Measurements from ENCODE around the gene TADA3.

The TADA3 gene

GRCh38 chr3:9806137-9806536 lies 13.9 kb upstream of the TADA3 start:
- FAIRE-seq (no peak), DNase-seq (ENCODE audit: insufficient read length, low spot score) (no peak)
- TF ChIP-seq PAX5 (IDR thresholded peaks at IDR 0.05; ENCODE audit: insufficient read depth, low read length, severe bottlenecking) (no peak), SPI1 (IDR thresholded peaks at IDR 0.05; ENCODE audit: low read depth, low read length) (no peak), POLR2AphosphoS5 (IDR thresholded peaks at IDR 0.05; ENCODE audit: low read depth, low read length) (no peak), POLR2A (IDR thresholded peaks at IDR 0.05; ENCODE audit: low read depth, low read length) (no peak), TAF1 (IDR thresholded peaks at IDR 0.05; ENCODE audit: low read depth, low read length) (no peak), POU2F2 (IDR thresholded peaks at IDR 0.05; ENCODE audit: low read depth, low read length) (no peak)

DNA sequence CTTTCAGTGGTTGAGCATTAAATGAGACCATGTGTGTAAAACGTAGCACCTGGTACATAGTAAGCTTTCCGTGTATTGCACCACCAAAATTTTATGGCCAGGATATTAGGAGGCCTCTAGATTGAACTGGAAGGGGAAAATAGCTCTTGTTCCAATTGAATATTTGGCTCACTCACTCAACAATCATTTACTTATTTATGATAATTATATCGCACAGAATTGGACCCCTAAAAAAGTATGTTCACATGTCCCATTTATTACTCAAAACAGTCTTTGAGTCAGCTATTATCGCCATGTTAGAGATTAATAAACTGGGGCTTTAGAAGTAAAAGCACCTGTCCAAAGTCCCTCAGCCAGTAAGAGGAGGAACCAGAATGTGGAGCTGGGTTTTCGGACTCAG lies 12.7 kb upstream of the TADA3 start:
- FAIRE-seq (no peak), DNase-seq (ENCODE audit: insufficient read length, low spot score) (no peak)
- TF ChIP-seq PAX5 (IDR thresholded peaks at IDR 0.05; ENCODE audit: insufficient read depth, low read length, severe bottlenecking) (no peak), TAF1 (IDR thresholded peaks at IDR 0.05; ENCODE audit: low read depth, low read length) (no peak), POLR2A (IDR thresholded peaks at IDR 0.05; ENCODE audit: low read depth, low read length) (no peak), POLR2AphosphoS5 (IDR thresholded peaks at IDR 0.05; ENCODE audit: low read depth, low read length) (no peak), SPI1 (IDR thresholded peaks at IDR 0.05; ENCODE audit: low read depth, low read length) (no peak), POU2F2 (IDR thresholded peaks at IDR 0.05; ENCODE audit: low read depth, low read length) (no peak)

- DNase-seq (ENCODE audit: insufficient read length, low spot score) (no peak), FAIRE-seq (no peak)
- TF ChIP-seq POLR2AphosphoS5 (IDR thresholded peaks at IDR 0.05; ENCODE audit: low read depth, low read length) (no peak), POU2F2 (IDR thresholded peaks at IDR 0.05; ENCODE audit: low read depth, low read length) (no peak), TAF1 (IDR thresholded peaks at IDR 0.05; ENCODE audit: low read depth, low read length) (no peak), PAX5 (IDR thresholded peaks at IDR 0.05; ENCODE audit: insufficient read depth, low read length, severe bottlenecking) (no peak), SPI1 (IDR thresholded peaks at IDR 0.05; ENCODE audit: low read depth, low read length) (no peak), POLR2A (IDR thresholded peaks at IDR 0.05; ENCODE audit: low read depth, low read length) (no peak)
Measured at GRCh38 chr3:9803494-9803893, 11.2 kb upstream of the TADA3 start.

DNA sequence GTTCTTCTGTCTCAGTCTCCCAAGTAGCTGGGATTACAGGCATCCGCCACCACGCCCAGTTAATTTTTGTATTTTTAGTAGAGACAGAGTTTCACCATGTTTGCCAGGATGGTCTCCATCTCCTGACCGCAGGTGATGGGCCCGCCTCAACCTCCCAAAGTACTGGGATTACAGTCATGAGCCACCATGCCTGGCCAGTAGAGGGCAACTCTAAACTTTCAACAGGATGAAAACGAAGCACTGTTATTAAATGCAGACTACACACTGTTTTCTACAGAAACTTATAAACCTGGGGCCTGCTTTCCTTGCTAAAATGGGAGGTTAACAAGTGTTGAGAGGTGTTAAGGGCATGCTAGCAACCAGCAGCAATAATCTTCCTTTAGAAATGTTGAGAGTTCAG lies 8.3 kb upstream of the TADA3 start:
- no peak for DNase-seq (ENCODE audit: insufficient read length, low spot score)
- no peak for TF ChIP-seq TAF1 (IDR thresholded peaks at IDR 0.05; ENCODE audit: low read depth, low read length)
- no peak for TF ChIP-seq POLR2AphosphoS5 (IDR thresholded peaks at IDR 0.05; ENCODE audit: low read depth, low read length)
- TF ChIP-seq SPI1 (IDR thresholded peaks at IDR 0.05; ENCODE audit: low read depth, low read length): no peak
- TF ChIP-seq POLR2A (IDR thresholded peaks at IDR 0.05; ENCODE audit: low read depth, low read length): no peak
- no peak for FAIRE-seq

DNA sequence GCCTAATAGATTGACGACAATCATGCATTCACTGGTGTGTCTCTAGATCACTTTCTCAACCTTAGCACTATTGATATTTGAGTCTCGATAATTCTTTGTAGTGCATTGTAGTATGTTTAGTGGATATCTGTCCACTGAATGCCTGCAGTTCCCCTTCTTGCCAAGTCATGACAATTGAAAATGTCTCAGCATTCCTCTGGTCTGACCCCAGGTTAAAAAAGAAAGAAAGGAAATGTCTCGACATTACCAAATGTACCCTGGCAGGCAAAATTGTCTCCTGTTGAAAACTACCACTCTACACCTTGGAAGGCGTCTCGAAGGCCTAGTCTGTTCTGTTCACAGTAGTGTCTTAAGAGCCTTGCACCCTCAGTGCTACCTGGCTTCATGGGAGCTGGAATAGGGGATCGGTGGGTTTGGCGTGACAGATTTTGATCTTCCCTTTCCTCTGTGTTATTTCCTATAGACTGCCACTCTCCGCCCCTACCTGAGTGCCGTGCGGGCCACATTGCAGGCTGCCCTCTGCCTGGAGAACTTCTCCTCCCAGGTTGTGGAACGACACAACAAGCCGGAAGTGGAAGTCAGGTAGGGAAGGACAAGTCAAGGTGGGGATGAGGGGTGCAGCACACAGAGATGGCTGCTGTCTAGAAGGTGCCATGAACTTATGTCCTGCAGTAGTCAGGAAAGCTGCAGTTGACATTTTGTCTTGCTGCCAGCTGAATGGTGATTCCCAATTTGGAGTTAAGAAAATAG lies 5.1 kb upstream of the TADA3 start:
- DNase-seq (ENCODE audit: insufficient read length, low spot score) (no peak), FAIRE-seq (no peak)
- no peak for TF ChIP-seq PAX5 (IDR thresholded peaks at IDR 0.05; ENCODE audit: insufficient read depth, low read length, severe bottlenecking)
- TF ChIP-seq POLR2A (IDR thresholded peaks at IDR 0.05; ENCODE audit: low read depth, low read length): no peak
- no peak for TF ChIP-seq SPI1 (IDR thresholded peaks at IDR 0.05; ENCODE audit: low read depth, low read length)
- no peak for TF ChIP-seq TAF1 (IDR thresholded peaks at IDR 0.05; ENCODE audit: low read depth, low read length)
- TF ChIP-seq POU2F2 (IDR thresholded peaks at IDR 0.05; ENCODE audit: low read depth, low read length): no peak
- TF ChIP-seq POLR2AphosphoS5 (IDR thresholded peaks at IDR 0.05; ENCODE audit: low read depth, low read length): no peak

GRCh38 chr3:9795207-9795606 lies 2.9 kb upstream of the TADA3 start:
- FAIRE-seq (no peak), DNase-seq (ENCODE audit: insufficient read length, low spot score) (no peak)
- TF ChIP-seq POLR2A (IDR thresholded peaks at IDR 0.05; ENCODE audit: low read depth, low read length) (no peak), SPI1 (IDR thresholded peaks at IDR 0.05; ENCODE audit: low read depth, low read length) (peak; percentile 81), PAX5 (IDR thresholded peaks at IDR 0.05; ENCODE audit: insufficient read depth, low read length, severe bottlenecking) (no peak)

- FAIRE-seq (no peak), DNase-seq (ENCODE audit: insufficient read length, low spot score) (no peak)
- TF ChIP-seq POU2F2 (IDR thresholded peaks at IDR 0.05; ENCODE audit: low read depth, low read length) (no peak), POLR2A (IDR thresholded peaks at IDR 0.05; ENCODE audit: low read depth, low read length) (0 out of 2 replicates have a peak, but pooled peaks have one; percentile 20)
Measured at GRCh38 chr3:9794400-9794799, 2.1 kb upstream of the TADA3 start.

GRCh38 chr3:9793161-9793781 lies 998 bp upstream of the TADA3 start:
- DNase-seq (ENCODE audit: insufficient read length, low spot score) (no peak), FAIRE-seq (peak; percentile 35)
- TF ChIP-seq TAF1 (IDR thresholded peaks at IDR 0.05; ENCODE audit: low read depth, low read length) (no peak; the same call in 1 of the 2 replicates), POLR2AphosphoS5 (IDR thresholded peaks at IDR 0.05; ENCODE audit: low read depth, low read length) (peak; percentile 76), POLR2A (IDR thresholded peaks at IDR 0.05; ENCODE audit: low read depth, low read length) (peak; percentile 88), PAX5 (IDR thresholded peaks at IDR 0.05; ENCODE audit: insufficient read depth, low read length, severe bottlenecking) (no peak), POU2F2 (IDR thresholded peaks at IDR 0.05; ENCODE audit: low read depth, low read length) (no peak), SPI1 (IDR thresholded peaks at IDR 0.05; ENCODE audit: low read depth, low read length) (no peak)

- FAIRE-seq (no peak), DNase-seq (ENCODE audit: insufficient read length, low spot score) (no peak)
- TF ChIP-seq SPI1 (IDR thresholded peaks at IDR 0.05; ENCODE audit: low read depth, low read length) (no peak), POLR2A (IDR thresholded peaks at IDR 0.05; ENCODE audit: low read depth, low read length) (peak; percentile 9)
Measured at GRCh38 chr3:9791790-9792404, 376 bp downstream of the TADA3 start.

DNA sequence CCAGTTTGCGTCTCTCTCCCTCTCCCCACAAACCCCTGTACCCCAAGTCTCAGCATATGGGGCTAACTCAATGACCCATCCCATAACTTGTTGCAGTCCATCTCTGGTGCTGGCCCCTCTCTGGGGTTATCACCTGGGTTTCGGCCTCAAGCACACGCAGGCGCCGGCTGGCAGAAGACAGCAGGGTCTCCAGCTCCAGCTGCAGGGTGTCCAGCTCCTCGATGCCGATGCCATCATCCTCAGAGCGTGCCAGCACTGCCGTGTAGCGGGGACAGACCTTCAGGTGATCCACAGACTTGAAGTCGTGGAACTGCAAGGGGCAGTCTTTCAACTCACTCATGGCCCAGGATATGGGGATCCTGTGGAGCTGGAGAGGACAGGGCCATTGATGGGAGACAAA lies 1.1 kb downstream of the TADA3 start:
- DNase-seq (ENCODE audit: insufficient read length, low spot score): no peak
- FAIRE-seq: no peak
- TF ChIP-seq SPI1 (IDR thresholded peaks at IDR 0.05; ENCODE audit: low read depth, low read length) (no peak), PAX5 (IDR thresholded peaks at IDR 0.05; ENCODE audit: insufficient read depth, low read length, severe bottlenecking) (no peak), POLR2AphosphoS5 (IDR thresholded peaks at IDR 0.05; ENCODE audit: low read depth, low read length) (no peak)

All from GM12891 (cell line).